Measurements from ENCODE around the gene FAM167B.
A peak's percentile ranks its signal among the peaks of the same experiment; 100 is the strongest.

FAM167B gene

GRCh38 chr1:32246888-32247273 is at the start of gene FAM167B:
FAM167B (plus strand) TSS chr1:32247222; CDS start chr1:32247422, 200 bp downstream.
- TF ChIP-seq CTCF (conservative IDR thresholded peaks at IDR 0.05; ENCODE audit: low read depth, low read length), result no peak
- H3K4me3 ChIP-seq (ENCODE audit: low read length), result no peak within 1 kb of the TSS
- no peak for DNase-seq (ENCODE audit: low read depth)

GRCh38 chr1:32197837-32198236 is 49.2 kb upstream of the FAM167B start:
- H3K4me3 ChIP-seq (ENCODE audit: low read length), result no peak overlapping the region
- no peak for TF ChIP-seq CTCF (conservative IDR thresholded peaks at IDR 0.05; ENCODE audit: low read depth, low read length)
- DNase-seq (ENCODE audit: low read depth), result no peak

- no peak for TF ChIP-seq CTCF (conservative IDR thresholded peaks at IDR 0.05; ENCODE audit: low read depth, low read length)
- DNase-seq (ENCODE audit: low read depth), result no peak
- H3K4me3 ChIP-seq (ENCODE audit: low read length), result no peak overlapping the region
Measured at GRCh38 chr1:32198237-32199042, 48.6 kb upstream of the FAM167B start.

- no peak overlapping the region for H3K4me3 ChIP-seq (ENCODE audit: low read length)
- TF ChIP-seq CTCF (conservative IDR thresholded peaks at IDR 0.05; ENCODE audit: low read depth, low read length), result no peak
- DNase-seq (ENCODE audit: low read depth), result no peak
Measured at GRCh38 chr1:32199043-32199716, 47.8 kb upstream of the FAM167B start.

GRCh38 chr1:32199717-32200072 is 47.3 kb upstream of the FAM167B start:
- peak overlapping the region; percentile 73 for H3K4me3 ChIP-seq (ENCODE audit: low read length)
- no peak for TF ChIP-seq CTCF (conservative IDR thresholded peaks at IDR 0.05; ENCODE audit: low read depth, low read length)
- no peak for DNase-seq (ENCODE audit: low read depth)

GRCh38 chr1:32200226-32201010 is 46.6 kb upstream of the FAM167B start, which contains the start of gene CCDC28B:
CCDC28B (plus strand) TSS chr1:32200595; CDS start chr1:32201936, 1,341 bp downstream.
- DNase-seq (ENCODE audit: low read depth), result no peak
- TF ChIP-seq CTCF (conservative IDR thresholded peaks at IDR 0.05; ENCODE audit: low read depth, low read length), result no peak
- H3K4me3 ChIP-seq (ENCODE audit: low read length), result peak within 1 kb of the TSS; percentile 73
